ENCODE data around the gene BTBD7. TPM values are rescaled to one million over a fixed set of nuclear protein-coding genes. Genes with fewer than 3 reads are reported as not detected.
"Not testable (repeated sequence)": the region's sequence is repeated elsewhere in the genome, so short reads cannot be mapped to it uniquely, and the experiment has no call there.

BTBD7 gene
- total RNA-seq, 4 donors from 2014 or later: 37.4 to 53.1 (median 44.8) TPM

GRCh38 chr14:93245764-93246420, 86.9 kb downstream of the BTBD7 start:
- DNase-seq: no peak
- H3K27ac ChIP-seq: no peak overlapping the region
- intact Hi-C loops (cut with DNase I; ENCODE audit: low total_unique reads): no loop called here

GRCh38 chr14:93240678-93241000, 92.2 kb downstream of the BTBD7 start:
- Histone ChIP-seq H3K4me1 (no peaks in the 10 kb centered on the region), H3K27me3 (no peaks in the 10 kb centered on the region), H3K36me3 (peaks cover 0 to 44% (median 18%) of the 10 kb centered on the region in 4 donors), H3K9me3 (no peaks in the 10 kb centered on the region), H3K27ac (no peak overlapping the region), H3K4me3 (no peak overlapping the region)
- no peak for TF ChIP-seq CTCF (IDR thresholded peaks at IDR 0.05)
- TF ChIP-seq EP300 (IDR thresholded peaks at IDR 0.05; ENCODE audit: low read depth): no peak
- TF ChIP-seq POLR2AphosphoS5 (IDR thresholded peaks at IDR 0.05): no peak
- no peak for TF ChIP-seq POLR2A (IDR thresholded peaks at IDR 0.05)
- intact Hi-C loops (cut with DNase I; ENCODE audit: low total_unique reads): no loop called here
- no peak for DNase-seq
- 80 to 81% methylated on average over 3 of the region's 3 CpGs for WGBS, 2 donors (ENCODE audit: low coverage in 1 of 2)
- in situ Hi-C loops (cut with MboI; ENCODE audit: low pct_ligation_motif_present in 1 of 4, low pct_unique_long_range_greater_than_20kb in 1 of 4, low sequenced_read_pairs in 3 of 4): loop anchor here in 1 of 4 donors (25.0 kb wide), 1 partner anchor 297 kb away; no protein-coding TSS in a partner anchor

More at GRCh38 chr14:93245764-93246420, 86.9 kb downstream of the BTBD7 start:
- Histone ChIP-seq H3K36me3 (peaks cover 0 to 56% (median 25%) of the 10 kb centered on the region in 4 donors), H3K4me1 (no peaks in the 10 kb centered on the region), H3K4me3 (no peak overlapping the region), H3K27me3 (no peaks in the 10 kb centered on the region), H3K9me3 (no peaks in the 10 kb centered on the region)
- TF ChIP-seq CTCF (IDR thresholded peaks at IDR 0.05): no peak
- TF ChIP-seq POLR2A (IDR thresholded peaks at IDR 0.05): no peak
- TF ChIP-seq EP300 (IDR thresholded peaks at IDR 0.05; ENCODE audit: low read depth): no peak
- no peak for TF ChIP-seq POLR2AphosphoS5 (IDR thresholded peaks at IDR 0.05)
- 74 to 85% methylated on average over 5 to 10 of the region's 10 CpGs for WGBS, 2 donors (ENCODE audit: low coverage in 1 of 2)
- in situ Hi-C loops (cut with MboI; ENCODE audit: low pct_ligation_motif_present in 1 of 4, low pct_unique_long_range_greater_than_20kb in 1 of 4, low sequenced_read_pairs in 3 of 4): loop anchor here in 1 of 4 donors (25.0 kb wide), 1 partner anchor 291 kb away; no protein-coding TSS in a partner anchor

GRCh38 chr14:93239869-93240677, 92.8 kb downstream of the BTBD7 start:
- no peak for DNase-seq
- Histone ChIP-seq H3K36me3 (peaks cover 0 to 39% (median 15%) of the 10 kb centered on the region in 4 donors), H3K27ac (no peak overlapping the region), H3K4me3 (no peak overlapping the region), H3K27me3 (no peaks in the 10 kb centered on the region), H3K9me3 (no peaks in the 10 kb centered on the region), H3K4me1 (no peaks in the 10 kb centered on the region)
- 80 to 90% methylated on average over 9 to 25 of the region's 25 CpGs for WGBS, 2 donors (ENCODE audit: low coverage in 1 of 2)
- TF ChIP-seq POLR2AphosphoS5 (IDR thresholded peaks at IDR 0.05) (no peak), CTCF (IDR thresholded peaks at IDR 0.05) (no peak), EP300 (IDR thresholded peaks at IDR 0.05; ENCODE audit: low read depth) (no peak), POLR2A (IDR thresholded peaks at IDR 0.05) (no peak)
- in situ Hi-C loops (cut with MboI; ENCODE audit: low pct_ligation_motif_present in 1 of 4, low pct_unique_long_range_greater_than_20kb in 1 of 4, low sequenced_read_pairs in 3 of 4) (loop anchor here in 1 of 4 donors (25.0 kb wide), 1 partner anchor 297 kb away; no protein-coding TSS in a partner anchor), intact Hi-C loops (cut with DNase I; ENCODE audit: low total_unique reads) (no loop called here)

GRCh38 chr14:93234798-93235197, 98.0 kb downstream of the BTBD7 start:
- no peak for DNase-seq
- Histone ChIP-seq H3K36me3 (peaks cover 0 to under 1% (median 0%) of the 10 kb centered on the region in 4 donors), H3K4me3 (no peak overlapping the region), H3K27me3 (no peaks in the 10 kb centered on the region), H3K27ac (no peak overlapping the region), H3K4me1 (peaks cover 0 to 9% (median 6%) of the 10 kb centered on the region in 4 donors), H3K9me3 (no peaks in the 10 kb centered on the region)
- intact Hi-C loops (cut with DNase I; ENCODE audit: low total_unique reads): no loop called here
- WGBS, 2 donors (ENCODE audit: low coverage in 1 of 2): 65 to 66% methylated on average over 9 to 10 of the region's 10 CpGs
- TF ChIP-seq EP300 (IDR thresholded peaks at IDR 0.05; ENCODE audit: low read depth) (no peak), POLR2AphosphoS5 (IDR thresholded peaks at IDR 0.05) (no peak), CTCF (IDR thresholded peaks at IDR 0.05) (no peak), POLR2A (IDR thresholded peaks at IDR 0.05) (no peak)
- in situ Hi-C loops (cut with MboI; ENCODE audit: low pct_ligation_motif_present in 1 of 4, low pct_unique_long_range_greater_than_20kb in 1 of 4, low sequenced_read_pairs in 3 of 4): loop anchor here in 1 of 4 donors (25.0 kb wide), 1 partner anchor 303 kb away; no protein-coding TSS in a partner anchor

GRCh38 chr14:93233078-93233477, 99.8 kb downstream of the BTBD7 start:
- H3K9me3 ChIP-seq; H3K4me1 ChIP-seq; DNase-seq; H3K4me3 ChIP-seq; H3K27me3 ChIP-seq; H3K36me3 ChIP-seq; H3K27ac ChIP-seq; intact Hi-C loops (cut with DNase I; ENCODE audit: low total_unique reads): not testable (repeated sequence)
- WGBS, 2 donors (ENCODE audit: low coverage in 1 of 2): 92% methylated on average over 5 of the region's 5 CpGs; no CpG with 5 or more reads in 1 of the 2 donors
- in situ Hi-C loops (cut with MboI; ENCODE audit: low pct_ligation_motif_present in 1 of 4, low pct_unique_long_range_greater_than_20kb in 1 of 4, low sequenced_read_pairs in 3 of 4): loop anchor here in 1 of 4 donors (25.0 kb wide), 1 partner anchor 304 kb away; no protein-coding TSS in a partner anchor
